Cardiac fibroblast (primary cell): Measurements from ENCODE around the gene FAM83B.

Source experiments
- DNase-seq, 2 donors: peaks; one replicate each; pipeline versions ENCODE4 v3.0.0 to v3.0.0-alpha.2; 2010; ENCODE audit warnings: low read depth in 2 of 2
- H3K4me3 ChIP-seq, 2 donors: replicated peaks in 1 of 2; 1 replicate in 1 of 2; 2 replicates in 1 of 2; pipeline ENCODE4 v1.5.1; 2011; ENCODE audit warnings: low read depth in 2 of 2, low read length in 2 of 2, mild to moderate bottlenecking in 2 of 2, moderate library complexity in 1 of 2
- TF ChIP-seq, protein P1 (sequence below): IDR thresholded peaks from one replicate; pipeline ENCODE4 v1.5.1; 2011; ENCODE audit warnings: low read depth, mild to moderate bottlenecking, low read length, inconsistent platforms

The FAM83B gene

GRCh38 chr6:54909184-54909583, 62.6 kb downstream of the FAM83B start:
- no peak for DNase-seq
- no peak overlapping the region for H3K4me3 ChIP-seq
- TF ChIP-seq, protein P1, sequence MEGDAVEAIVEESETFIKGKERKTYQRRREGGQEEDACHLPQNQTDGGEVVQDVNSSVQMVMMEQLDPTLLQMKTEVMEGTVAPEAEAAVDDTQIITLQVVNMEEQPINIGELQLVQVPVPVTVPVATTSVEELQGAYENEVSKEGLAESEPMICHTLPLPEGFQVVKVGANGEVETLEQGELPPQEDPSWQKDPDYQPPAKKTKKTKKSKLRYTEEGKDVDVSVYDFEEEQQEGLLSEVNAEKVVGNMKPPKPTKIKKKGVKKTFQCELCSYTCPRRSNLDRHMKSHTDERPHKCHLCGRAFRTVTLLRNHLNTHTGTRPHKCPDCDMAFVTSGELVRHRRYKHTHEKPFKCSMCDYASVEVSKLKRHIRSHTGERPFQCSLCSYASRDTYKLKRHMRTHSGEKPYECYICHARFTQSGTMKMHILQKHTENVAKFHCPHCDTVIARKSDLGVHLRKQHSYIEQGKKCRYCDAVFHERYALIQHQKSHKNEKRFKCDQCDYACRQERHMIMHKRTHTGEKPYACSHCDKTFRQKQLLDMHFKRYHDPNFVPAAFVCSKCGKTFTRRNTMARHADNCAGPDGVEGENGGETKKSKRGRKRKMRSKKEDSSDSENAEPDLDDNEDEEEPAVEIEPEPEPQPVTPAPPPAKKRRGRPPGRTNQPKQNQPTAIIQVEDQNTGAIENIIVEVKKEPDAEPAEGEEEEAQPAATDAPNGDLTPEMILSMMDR, result no peak

- DNase-seq, result peak in 1 of 2 donors; percentile 7
- H3K4me3 ChIP-seq, result no peak overlapping the region
- TF ChIP-seq, protein P1, result no peak
Observed at GRCh38 chr6:54910431-54910884, 63.9 kb downstream of the FAM83B start.

- TF ChIP-seq, protein P1, result no peak
- no peak for DNase-seq
- no peak overlapping the region for H3K4me3 ChIP-seq
Observed at GRCh38 chr6:54910921-54911320, 64.3 kb downstream of the FAM83B start.

GRCh38 chr6:54913211-54913610, 66.6 kb downstream of the FAM83B start:
- DNase-seq, result peak in 1 of 2 donors; percentile 16
- H3K4me3 ChIP-seq, result no peak overlapping the region
- TF ChIP-seq, protein P1, result no peak

- TF ChIP-seq, protein P1, result no peak
- H3K4me3 ChIP-seq, result no peak overlapping the region
- DNase-seq, result peak in 1 of 2 donors; percentile 30
Observed at GRCh38 chr6:54916858-54917257, 70.3 kb downstream of the FAM83B start.

- TF ChIP-seq, protein P1, result no peak
- DNase-seq, result peak; percentile 12 to 54
- no peak overlapping the region for H3K4me3 ChIP-seq
Observed at GRCh38 chr6:54920628-54921027, 74.1 kb downstream of the FAM83B start.

DNA sequence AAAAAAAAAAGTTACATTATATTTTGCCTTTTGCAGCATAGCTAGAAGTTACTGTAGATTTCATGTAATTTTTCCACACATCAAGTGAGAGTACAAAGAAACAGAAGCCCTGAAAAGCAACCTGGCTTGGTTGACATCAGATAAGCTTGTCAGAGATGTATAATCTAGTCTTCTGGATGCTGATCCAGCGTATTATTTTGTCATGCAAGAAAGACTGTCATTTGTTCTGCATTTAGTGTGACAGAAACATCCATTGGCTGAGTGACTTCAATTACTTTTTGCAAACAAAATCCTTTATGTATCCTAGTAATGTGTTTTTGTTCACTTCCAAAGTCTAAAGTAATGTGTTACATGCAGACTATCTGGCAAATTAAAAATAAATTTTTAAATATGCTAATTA, 75.3 kb downstream of the FAM83B start:
- DNase-seq, result no peak
- H3K4me3 ChIP-seq, result no peak overlapping the region
- TF ChIP-seq, protein P1, result no peak
